Stimulated activated CD4-positive, alpha-beta T cell treated with anti-CD3 and anti-CD28 coated beads, Interleukin-15, amount 100 ng/mL, for 1 hour (primary cell): ENCODE data around the gene PSMA7.

ENCODE experiments used
- DNase-seq, 2 donors: peaks; one replicate each; pipeline ENCODE4 v3.0.0-alpha.2; 2020; ENCODE audit warnings: low read depth in 1 of 2, low spot score in 1 of 2

PSMA7 gene

GRCh38 chr20:62096421-62097380, 46.5 kb downstream of the PSMA7 start:
- no peak for DNase-seq

GRCh38 chr20:62089393-62089792, 53.8 kb downstream of the PSMA7 start:
- no peak for DNase-seq

DNA sequence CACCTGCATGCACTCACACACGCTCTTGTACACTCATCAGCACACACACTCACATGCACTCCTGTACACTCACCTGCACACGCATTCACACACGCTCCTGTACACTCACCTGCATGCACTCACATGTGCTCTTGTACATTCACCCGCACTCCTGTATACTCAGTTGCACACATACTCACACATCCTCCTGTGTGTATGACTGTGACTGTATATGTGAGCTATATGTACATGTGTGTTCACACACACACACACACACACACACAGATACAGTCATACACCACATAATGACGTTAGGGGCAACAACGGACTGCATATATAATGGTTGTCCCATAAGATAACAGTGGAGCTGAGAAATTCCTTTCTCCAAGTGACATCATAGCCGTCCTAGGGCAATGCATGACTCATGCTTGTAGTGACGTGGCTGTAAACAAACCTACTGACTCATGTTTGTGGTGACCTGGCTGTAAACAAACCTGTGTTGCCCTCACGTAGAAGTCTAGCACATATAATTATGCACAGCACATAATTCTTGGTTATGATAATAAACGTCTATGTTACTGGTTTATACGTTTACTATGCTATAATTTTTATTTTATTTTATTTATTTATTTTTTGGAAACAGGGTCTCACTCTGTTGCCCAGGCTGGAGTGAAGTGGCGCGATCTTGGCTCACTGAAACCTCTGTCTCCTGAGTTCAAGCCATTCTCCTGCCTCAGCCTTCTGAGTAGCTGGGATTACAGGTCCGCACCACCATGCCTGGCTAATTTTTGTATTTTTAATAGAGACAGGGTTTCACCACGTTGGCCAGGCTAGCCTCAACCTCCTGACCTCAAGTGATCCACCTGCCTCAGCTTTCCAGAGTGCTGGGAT, 54.7 kb downstream of the PSMA7 start:
- DNase-seq: no peak

DNA sequence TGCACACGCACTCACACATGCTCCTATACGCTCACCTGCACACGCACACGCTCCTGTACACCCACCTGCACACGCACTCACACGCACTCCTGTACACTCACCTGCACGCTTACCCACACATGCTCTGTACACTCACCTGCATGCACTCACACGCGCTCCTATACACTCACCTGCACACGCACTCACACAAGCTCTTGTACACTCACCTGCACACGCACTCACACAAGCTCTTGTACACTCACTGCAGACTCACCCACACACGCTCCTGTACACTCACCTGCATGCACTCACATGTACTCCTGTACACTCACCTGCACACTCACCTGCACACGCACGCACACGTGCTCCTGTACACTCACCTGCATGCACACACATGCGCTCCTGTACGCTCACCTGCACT, 55.6 kb downstream of the PSMA7 start:
- no peak for DNase-seq

- DNase-seq: no peak
Measured at GRCh38 chr20:62087227-62087626, 56.0 kb downstream of the PSMA7 start.
